Fibroblast of upper back skin (primary cell): ENCODE data around the gene HSPA8.
"Not testable (repeated sequence)": the region's sequence is repeated elsewhere in the genome, so short reads cannot be mapped to it uniquely, and the experiment has no call there.

ENCODE experiments used
- DNase-seq: peaks from one replicate; pipeline ENCODE4 v3.0.0-alpha.2; 2013

The HSPA8 gene

GRCh38 chr11:123061403-123062157 lies at the start of gene HSPA8:
TSS of gene HSPA8 (minus strand) at chr11:123062136. CDS start at chr11:123061324, 812 bp downstream.
- DNase-seq = peak; percentile 49

- peak; percentile 61 for DNase-seq
Measured at GRCh38 chr11:123111465-123111864, 49.5 kb upstream of the HSPA8 start.

- no peak for DNase-seq
Measured at GRCh38 chr11:123110397-123110796, 48.5 kb upstream of the HSPA8 start.

- DNase-seq = no peak
Measured at GRCh38 chr11:123107945-123108495, 46.1 kb upstream of the HSPA8 start.

- no peak for DNase-seq
Measured at GRCh38 chr11:123104697-123105096, 42.8 kb upstream of the HSPA8 start.

GRCh38 chr11:123103326-123103980 lies 41.5 kb upstream of the HSPA8 start:
- DNase-seq = peak; percentile 85

GRCh38 chr11:123100379-123101085 lies 38.6 kb upstream of the HSPA8 start:
- DNase-seq = peak; percentile 29

- no peak for DNase-seq
Measured at GRCh38 chr11:123098990-123099389, 37.1 kb upstream of the HSPA8 start.

- no peak for DNase-seq
Measured at GRCh38 chr11:123093739-123094138, 31.8 kb upstream of the HSPA8 start.

- DNase-seq = no peak
Measured at GRCh38 chr11:123091506-123091905, 29.6 kb upstream of the HSPA8 start.

- not testable (repeated sequence) for DNase-seq
Measured at GRCh38 chr11:123090168-123090567, 28.2 kb upstream of the HSPA8 start.

- DNase-seq = not testable (repeated sequence)
Measured at GRCh38 chr11:123088896-123089295, 27.0 kb upstream of the HSPA8 start.

- DNase-seq = not testable (repeated sequence)
Measured at GRCh38 chr11:123087657-123088056, 25.7 kb upstream of the HSPA8 start.

- no peak for DNase-seq
Measured at GRCh38 chr11:123086305-123086704, 24.4 kb upstream of the HSPA8 start.

GRCh38 chr11:123085497-123085896 lies 23.6 kb upstream of the HSPA8 start:
- DNase-seq = no peak

- no peak for DNase-seq
Measured at GRCh38 chr11:123084454-123084853, 22.5 kb upstream of the HSPA8 start.

GRCh38 chr11:123083623-123084029 lies 21.7 kb upstream of the HSPA8 start:
- DNase-seq = peak; percentile 93

GRCh38 chr11:123082977-123083376 lies 21.0 kb upstream of the HSPA8 start:
- DNase-seq = no peak

- no peak for DNase-seq
Measured at GRCh38 chr11:123080015-123080414, 18.1 kb upstream of the HSPA8 start.

- DNase-seq = no peak
Measured at GRCh38 chr11:123076484-123076883, 14.5 kb upstream of the HSPA8 start.

GRCh38 chr11:123073343-123074057 lies 11.6 kb upstream of the HSPA8 start:
- DNase-seq = no peak

GRCh38 chr11:123072762-123073161 lies 10.8 kb upstream of the HSPA8 start:
- DNase-seq = no peak

- no peak for DNase-seq
Measured at GRCh38 chr11:123072332-123072761, 10.4 kb upstream of the HSPA8 start.
